ENCODE measurements around the gene COL4A3.
"Not testable (repeated sequence)": the region's sequence is repeated elsewhere in the genome, so short reads cannot be mapped to it uniquely, and the experiment has no call there.

Gene COL4A3

DNA sequence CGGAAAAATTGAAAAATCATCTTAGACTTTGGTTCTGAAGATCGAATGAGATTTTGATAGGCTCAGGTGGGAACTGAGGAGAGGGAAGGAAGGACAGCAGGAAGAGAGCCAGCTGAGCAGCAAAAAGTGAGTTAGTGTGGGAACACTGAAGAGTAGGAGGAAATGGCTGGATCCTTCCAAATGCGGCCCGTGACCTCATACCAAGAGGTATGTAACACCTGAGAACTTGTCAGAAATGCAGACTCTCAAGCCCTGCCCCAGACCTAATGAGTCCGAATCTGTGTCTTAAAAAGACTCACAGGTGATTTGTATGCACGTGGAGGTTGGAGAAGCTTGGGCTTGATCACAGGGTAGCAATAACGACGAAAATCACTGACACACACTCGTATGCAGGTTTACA lies 42.0 kb downstream of the COL4A3 start:
- TF ChIP-seq ZFX (IDR thresholded peaks at IDR 0.05), result no peak
- TF ChIP-seq, protein P1, sequence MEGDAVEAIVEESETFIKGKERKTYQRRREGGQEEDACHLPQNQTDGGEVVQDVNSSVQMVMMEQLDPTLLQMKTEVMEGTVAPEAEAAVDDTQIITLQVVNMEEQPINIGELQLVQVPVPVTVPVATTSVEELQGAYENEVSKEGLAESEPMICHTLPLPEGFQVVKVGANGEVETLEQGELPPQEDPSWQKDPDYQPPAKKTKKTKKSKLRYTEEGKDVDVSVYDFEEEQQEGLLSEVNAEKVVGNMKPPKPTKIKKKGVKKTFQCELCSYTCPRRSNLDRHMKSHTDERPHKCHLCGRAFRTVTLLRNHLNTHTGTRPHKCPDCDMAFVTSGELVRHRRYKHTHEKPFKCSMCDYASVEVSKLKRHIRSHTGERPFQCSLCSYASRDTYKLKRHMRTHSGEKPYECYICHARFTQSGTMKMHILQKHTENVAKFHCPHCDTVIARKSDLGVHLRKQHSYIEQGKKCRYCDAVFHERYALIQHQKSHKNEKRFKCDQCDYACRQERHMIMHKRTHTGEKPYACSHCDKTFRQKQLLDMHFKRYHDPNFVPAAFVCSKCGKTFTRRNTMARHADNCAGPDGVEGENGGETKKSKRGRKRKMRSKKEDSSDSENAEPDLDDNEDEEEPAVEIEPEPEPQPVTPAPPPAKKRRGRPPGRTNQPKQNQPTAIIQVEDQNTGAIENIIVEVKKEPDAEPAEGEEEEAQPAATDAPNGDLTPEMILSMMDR (conservative IDR thresholded peaks at IDR 0.05), result no peak
- H3K27ac ChIP-seq, result no peak overlapping the region

DNA sequence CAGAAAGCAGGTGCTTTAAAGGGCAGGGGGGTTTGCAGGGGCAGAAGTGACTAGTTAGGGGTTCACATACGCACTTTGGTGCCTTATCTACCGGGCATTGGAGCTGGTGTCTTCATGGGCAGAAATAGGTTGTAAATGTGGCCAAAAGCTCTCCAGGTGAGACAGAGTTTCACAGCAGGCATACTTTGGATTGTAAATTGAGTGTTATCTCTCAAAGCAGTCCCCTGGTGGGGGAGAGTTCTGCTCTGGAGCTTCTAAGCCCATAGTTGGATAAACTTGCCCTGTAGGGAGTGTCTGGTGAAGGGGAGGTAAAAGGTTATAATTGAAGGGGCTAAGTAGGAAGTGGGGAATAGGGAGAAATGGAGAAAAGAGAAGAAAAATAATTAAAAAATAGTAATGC lies 43.1 kb downstream of the COL4A3 start:
- H3K27ac ChIP-seq, result no peak overlapping the region
- no peak for TF ChIP-seq ZFX (IDR thresholded peaks at IDR 0.05)
- TF ChIP-seq, protein P1 (conservative IDR thresholded peaks at IDR 0.05), result no peak

- TF ChIP-seq, protein P1 (conservative IDR thresholded peaks at IDR 0.05), result no peak
- TF ChIP-seq ZFX (IDR thresholded peaks at IDR 0.05), result no peak
- no peak overlapping the region for H3K27ac ChIP-seq
Observed at GRCh38 chr2:227214622-227215041, 50.2 kb downstream of the COL4A3 start.

DNA sequence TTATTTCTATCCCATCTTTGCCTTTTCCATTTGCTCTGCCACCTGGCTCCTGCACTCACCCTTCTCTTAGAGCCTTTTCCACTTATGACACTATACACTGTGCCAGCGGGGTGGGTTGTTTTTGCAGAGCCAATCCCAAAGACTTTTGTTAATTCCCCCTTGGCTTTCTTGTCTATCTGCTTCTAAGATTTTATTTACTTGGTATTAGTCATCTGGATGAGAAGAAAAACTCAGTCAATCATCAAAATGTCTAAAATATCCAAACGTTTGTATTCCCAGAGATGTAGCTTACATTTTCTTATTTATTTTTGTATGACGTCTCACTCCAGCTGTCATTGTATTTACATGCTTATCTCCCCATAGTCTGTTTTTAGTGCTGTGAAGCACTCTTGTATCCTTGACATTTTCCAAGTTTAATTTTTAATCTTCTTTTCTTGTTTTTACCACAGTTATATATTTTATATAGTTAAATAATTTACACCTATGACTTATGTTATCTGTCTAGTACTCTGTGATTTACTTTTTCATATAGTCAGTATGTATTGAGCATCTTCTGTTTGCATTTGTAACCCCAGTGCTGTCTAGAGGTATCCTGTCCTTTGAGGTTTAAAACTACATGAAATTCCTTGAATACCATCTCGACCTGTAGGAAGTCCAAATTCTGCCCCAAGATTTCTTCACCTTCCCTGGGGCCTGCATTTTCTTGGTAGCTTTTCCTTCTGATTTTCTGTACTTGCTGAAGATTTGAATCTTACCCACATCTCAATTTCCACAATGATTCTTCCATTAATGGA lies 55.1 kb downstream of the COL4A3 start:
- TF ChIP-seq, protein P1 (conservative IDR thresholded peaks at IDR 0.05), result no peak
- TF ChIP-seq ZFX (IDR thresholded peaks at IDR 0.05), result no peak
- H3K27ac ChIP-seq, result no peak overlapping the region

GRCh38 chr2:227221120-227221519 lies 56.7 kb downstream of the COL4A3 start:
- TF ChIP-seq ZFX (IDR thresholded peaks at IDR 0.05), result no peak
- H3K27ac ChIP-seq, result no peak overlapping the region

GRCh38 chr2:227222292-227222691 lies 57.9 kb downstream of the COL4A3 start:
- TF ChIP-seq, protein P1 (conservative IDR thresholded peaks at IDR 0.05), result no peak
- TF ChIP-seq ZFX (IDR thresholded peaks at IDR 0.05), result no peak
- H3K27ac ChIP-seq, result no peak overlapping the region

DNA sequence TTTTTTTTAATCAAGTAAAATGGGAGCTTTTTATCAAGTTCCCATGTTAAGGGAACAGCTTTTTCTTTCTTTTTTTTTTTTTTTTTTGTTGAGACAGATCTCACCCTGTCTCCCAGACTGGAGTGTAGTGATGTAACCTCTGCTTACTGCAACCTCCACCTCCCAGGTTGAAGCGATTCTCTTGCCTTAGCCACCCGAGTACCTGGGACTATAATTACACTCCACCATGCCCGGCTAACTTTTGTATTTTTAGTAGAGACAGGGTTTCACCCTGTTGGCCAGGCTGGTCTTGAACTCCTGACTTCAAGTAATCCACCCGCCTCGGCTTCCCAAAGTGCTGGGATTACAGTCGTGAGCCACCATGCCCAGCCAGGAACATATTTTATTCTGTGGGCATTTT lies 61.2 kb downstream of the COL4A3 start:
- H3K27ac ChIP-seq, result not testable (repeated sequence)

DNA sequence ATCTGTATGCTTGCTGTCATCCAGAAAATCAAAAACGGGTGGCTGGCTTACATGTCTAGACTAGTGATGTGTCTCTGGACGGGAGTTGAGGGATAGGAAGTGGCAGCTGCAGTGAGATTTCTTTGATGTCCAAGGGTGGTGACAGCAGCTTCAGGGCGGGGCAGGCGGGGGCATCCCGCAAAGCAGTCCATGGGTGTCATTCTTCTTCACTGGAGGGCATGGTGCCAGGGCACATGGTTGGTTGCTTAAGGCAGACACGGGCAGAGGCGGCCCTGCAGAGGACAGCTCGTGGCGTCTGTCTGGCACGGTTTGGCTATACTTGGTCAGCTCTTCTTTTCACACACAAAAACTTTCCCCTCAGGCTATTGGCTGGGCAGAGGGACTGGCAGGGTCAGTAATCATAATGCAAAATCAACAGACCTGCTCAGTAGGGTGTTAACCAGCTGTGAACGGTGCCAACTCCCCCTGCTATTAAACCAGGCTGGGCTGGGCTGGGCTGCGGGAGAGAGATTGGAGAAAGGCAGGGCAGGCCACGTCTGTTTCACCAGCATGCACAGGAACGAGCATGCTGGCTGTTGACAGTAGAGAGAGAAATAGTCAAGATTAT lies 63.7 kb downstream of the COL4A3 start:
- TF ChIP-seq ZFX (IDR thresholded peaks at IDR 0.05), result no peak
- TF ChIP-seq, protein P1 (conservative IDR thresholded peaks at IDR 0.05), result no peak
- H3K27ac ChIP-seq, result no peak overlapping the region

Measured in C4-2B (cell line).